HG03060 (cell line): ENCODE data around the gene ENO1.
A peak's percentile ranks its signal among the peaks of the same experiment; 100 is the strongest.
"Not testable (repeated sequence)": the region's sequence is repeated elsewhere in the genome, so short reads cannot be mapped to it uniquely, and the experiment has no call there.

Experiments used
- ATAC-seq: cut with Tn5 transposase; IDR thresholded peaks from one replicate; pipeline ENCODE4 v1.9.1; 2021; ENCODE audit warnings: low read depth, moderate number of reproducible peaks; ENCODE audit not compliant: unreplicated experiment

The ENO1 gene

GRCh38 chr1:8897505-8897904 lies 19.0 kb upstream of the ENO1 start:
- not testable (repeated sequence) for ATAC-seq

- not testable (repeated sequence) for ATAC-seq
Observed at GRCh38 chr1:8896775-8897174, 18.3 kb upstream of the ENO1 start.

- no peak for ATAC-seq
Observed at GRCh38 chr1:8892026-8892425, 13.5 kb upstream of the ENO1 start.

- ATAC-seq, result no peak
Observed at GRCh38 chr1:8891401-8891800, 12.9 kb upstream of the ENO1 start.

GRCh38 chr1:8889925-8890785 lies 11.7 kb upstream of the ENO1 start:
- ATAC-seq, result no peak

GRCh38 chr1:8889103-8889846 lies 10.8 kb upstream of the ENO1 start:
- no peak for ATAC-seq

- no peak for ATAC-seq
Observed at GRCh38 chr1:8886589-8886988, 8.1 kb upstream of the ENO1 start.

GRCh38 chr1:8886031-8886524 lies 7.6 kb upstream of the ENO1 start:
- not testable (repeated sequence) for ATAC-seq

GRCh38 chr1:8884105-8884504 lies 5.6 kb upstream of the ENO1 start:
- ATAC-seq, result not testable (repeated sequence)

- no peak for ATAC-seq
Observed at GRCh38 chr1:8883491-8883890, 5.0 kb upstream of the ENO1 start.

GRCh38 chr1:8879922-8880676 lies 1.6 kb upstream of the ENO1 start:
- no peak for ATAC-seq

GRCh38 chr1:8879464-8879921 lies 1.0 kb upstream of the ENO1 start:
- ATAC-seq, result no peak

GRCh38 chr1:8878698-8879463 lies 395 bp upstream of the ENO1 start:
- ATAC-seq, result peak; percentile 54

- no peak for ATAC-seq
Observed at GRCh38 chr1:8876087-8876486, 2.4 kb downstream of the ENO1 start.

- no peak for ATAC-seq
Observed at GRCh38 chr1:8875216-8875861, 3.1 kb downstream of the ENO1 start.

GRCh38 chr1:8874230-8875201 lies 4.0 kb downstream of the ENO1 start:
- ATAC-seq, result no peak

GRCh38 chr1:8873506-8874229 lies 4.8 kb downstream of the ENO1 start:
- no peak for ATAC-seq

GRCh38 chr1:8873001-8873400 lies 5.5 kb downstream of the ENO1 start:
- ATAC-seq, result no peak
